Fibroblast of skin of back (primary cell): Measurements from ENCODE around the gene RPA1.

ENCODE experiments used
- DNase-seq: peaks from one replicate; pipeline ENCODE4 v3.0.0-alpha.2; 2013

Gene RPA1

GRCh38 chr17:1942666-1943435 is 113.0 kb downstream of the RPA1 start:
- DNase-seq: no peak

GRCh38 chr17:1943436-1943831 is 113.6 kb downstream of the RPA1 start:
- no peak for DNase-seq

GRCh38 chr17:1945621-1946020 is 115.8 kb downstream of the RPA1 start:
- DNase-seq: no peak

GRCh38 chr17:1946021-1946932 is 116.5 kb downstream of the RPA1 start:
- DNase-seq: no peak

GRCh38 chr17:1947229-1947742 is 117.5 kb downstream of the RPA1 start:
- no peak for DNase-seq

GRCh38 chr17:1947743-1948516 is 118.1 kb downstream of the RPA1 start:
- DNase-seq: no peak

GRCh38 chr17:1948517-1948825 is 118.7 kb downstream of the RPA1 start:
- DNase-seq: no peak
